ENCODE measurements around the gene IP6K2.
"Not testable (repeated sequence)": the region's sequence is repeated elsewhere in the genome, so short reads cannot be mapped to it uniquely, and the experiment has no call there.

IP6K2 gene

DNA sequence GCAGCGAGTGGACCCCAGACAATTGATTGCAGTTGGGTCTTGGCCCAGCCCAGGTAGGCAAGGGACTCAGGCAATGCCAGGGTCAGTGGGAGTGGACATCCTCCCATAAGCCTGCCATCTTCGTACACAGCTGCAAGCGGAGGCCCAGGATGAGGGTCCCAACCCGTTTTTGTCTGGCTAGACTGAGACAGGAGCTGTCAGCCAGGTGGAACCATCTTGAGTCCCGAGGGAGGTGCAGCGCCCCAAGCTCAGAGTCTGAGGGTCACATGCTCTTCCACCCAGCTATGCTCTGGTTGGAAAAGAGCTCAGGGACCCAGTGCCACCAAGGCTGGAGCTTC is 22.6 kb upstream of the IP6K2 start:
- no peak for DNase-seq (ENCODE audit: low read depth)
- TF ChIP-seq, protein P1, sequence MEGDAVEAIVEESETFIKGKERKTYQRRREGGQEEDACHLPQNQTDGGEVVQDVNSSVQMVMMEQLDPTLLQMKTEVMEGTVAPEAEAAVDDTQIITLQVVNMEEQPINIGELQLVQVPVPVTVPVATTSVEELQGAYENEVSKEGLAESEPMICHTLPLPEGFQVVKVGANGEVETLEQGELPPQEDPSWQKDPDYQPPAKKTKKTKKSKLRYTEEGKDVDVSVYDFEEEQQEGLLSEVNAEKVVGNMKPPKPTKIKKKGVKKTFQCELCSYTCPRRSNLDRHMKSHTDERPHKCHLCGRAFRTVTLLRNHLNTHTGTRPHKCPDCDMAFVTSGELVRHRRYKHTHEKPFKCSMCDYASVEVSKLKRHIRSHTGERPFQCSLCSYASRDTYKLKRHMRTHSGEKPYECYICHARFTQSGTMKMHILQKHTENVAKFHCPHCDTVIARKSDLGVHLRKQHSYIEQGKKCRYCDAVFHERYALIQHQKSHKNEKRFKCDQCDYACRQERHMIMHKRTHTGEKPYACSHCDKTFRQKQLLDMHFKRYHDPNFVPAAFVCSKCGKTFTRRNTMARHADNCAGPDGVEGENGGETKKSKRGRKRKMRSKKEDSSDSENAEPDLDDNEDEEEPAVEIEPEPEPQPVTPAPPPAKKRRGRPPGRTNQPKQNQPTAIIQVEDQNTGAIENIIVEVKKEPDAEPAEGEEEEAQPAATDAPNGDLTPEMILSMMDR (IDR thresholded peaks at IDR 0.05; ENCODE audit: low read depth, low read length, missing control alignments): no peak
- H3K4me3 ChIP-seq (ENCODE audit: low read depth, low read length): no peak overlapping the region

DNA sequence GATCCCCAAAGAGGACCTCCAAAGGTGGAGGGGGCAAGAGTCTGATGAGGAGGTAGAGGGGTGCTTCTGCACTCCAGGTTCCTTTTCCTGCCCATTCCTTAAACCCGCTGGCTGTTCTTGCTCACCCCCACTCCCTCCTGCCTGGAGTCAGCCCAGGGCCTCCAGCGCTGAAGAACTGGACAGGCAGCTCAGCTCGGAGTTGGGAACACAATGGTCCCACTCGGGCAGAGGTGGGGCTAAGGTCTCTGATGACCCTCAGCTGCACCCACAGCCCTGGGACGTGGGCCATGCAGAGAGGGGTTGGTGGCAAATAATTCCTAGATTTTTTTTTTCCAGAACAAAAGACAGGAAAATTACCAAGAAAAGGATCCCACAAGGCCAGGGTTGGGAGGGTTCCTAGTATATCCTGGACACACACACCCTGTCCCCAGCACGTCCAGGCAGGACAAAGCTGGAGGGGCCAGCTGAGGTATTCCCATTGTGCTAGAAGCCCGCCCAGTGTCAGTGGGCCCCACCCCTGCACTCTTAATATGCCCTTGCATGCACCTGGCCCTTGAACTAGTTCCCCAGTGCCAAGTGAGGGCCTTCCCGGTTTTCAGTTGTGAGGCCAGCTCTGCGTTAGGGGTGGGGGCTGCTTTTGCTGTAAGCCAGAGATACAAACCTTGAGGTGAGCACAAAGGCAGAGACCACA is 22.1 kb upstream of the IP6K2 start:
- no peak overlapping the region for H3K4me3 ChIP-seq (ENCODE audit: low read depth, low read length)
- TF ChIP-seq, protein P1 (IDR thresholded peaks at IDR 0.05; ENCODE audit: low read depth, low read length, missing control alignments): no peak
- no peak for DNase-seq (ENCODE audit: low read depth)

DNA sequence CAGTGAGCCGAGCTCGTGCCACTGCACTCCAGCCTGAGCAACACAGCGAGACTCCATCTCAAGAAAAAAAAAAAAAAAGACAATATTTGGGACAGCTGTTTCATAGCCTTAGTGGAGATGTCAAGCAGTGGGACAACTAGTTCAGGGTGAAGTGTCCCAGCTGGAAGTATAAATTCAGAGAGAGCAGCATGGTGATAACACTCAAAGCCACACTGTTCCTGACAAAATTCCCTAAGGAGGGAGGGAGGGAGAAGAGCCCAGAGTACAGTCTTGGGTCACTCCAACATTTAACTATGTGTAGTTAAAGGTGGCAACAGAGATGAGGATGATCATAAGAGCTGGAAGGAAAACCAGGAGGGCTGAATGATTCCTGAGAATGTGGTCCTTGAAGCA is 21.1 kb upstream of the IP6K2 start:
- TF ChIP-seq, protein P1 (IDR thresholded peaks at IDR 0.05; ENCODE audit: low read depth, low read length, missing control alignments): no peak
- H3K4me3 ChIP-seq (ENCODE audit: low read depth, low read length): no peak overlapping the region
- DNase-seq (ENCODE audit: low read depth): no peak

DNA sequence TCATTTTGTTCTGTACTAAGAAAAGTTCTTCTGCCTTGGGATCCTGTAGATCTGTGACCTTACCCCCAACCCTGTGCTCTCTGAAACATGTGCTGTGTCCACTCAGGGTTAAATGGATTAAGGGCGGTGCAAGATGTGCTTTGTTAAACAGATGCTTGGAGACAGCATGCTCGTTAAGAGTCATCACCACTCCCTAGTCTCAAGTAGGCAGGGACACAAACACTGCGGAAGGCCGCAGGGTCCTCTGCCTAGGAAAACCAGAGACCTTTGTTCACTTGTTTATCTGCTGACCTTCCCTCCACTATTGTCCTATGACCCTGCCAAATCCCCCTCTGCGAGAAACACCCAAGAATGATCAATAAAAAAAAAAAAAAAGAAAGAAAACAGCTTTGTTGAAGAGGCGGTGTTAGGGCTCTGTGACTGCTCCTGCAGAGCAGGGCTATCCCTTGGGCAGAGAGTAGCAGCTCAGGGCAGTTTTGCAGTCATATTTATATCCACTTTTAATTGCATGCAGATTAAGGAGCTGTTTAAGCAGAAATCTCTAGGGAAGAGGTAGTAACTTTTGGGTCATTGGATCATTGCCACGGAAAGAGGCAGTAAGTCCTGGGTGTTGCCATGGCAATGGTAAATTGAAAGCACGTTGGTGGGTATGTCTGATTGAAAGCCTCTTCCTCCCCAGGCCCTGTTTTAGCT is 18.2 kb upstream of the IP6K2 start:
- not testable (repeated sequence) for DNase-seq (ENCODE audit: low read depth); H3K4me3 ChIP-seq (ENCODE audit: low read depth, low read length)

DNA sequence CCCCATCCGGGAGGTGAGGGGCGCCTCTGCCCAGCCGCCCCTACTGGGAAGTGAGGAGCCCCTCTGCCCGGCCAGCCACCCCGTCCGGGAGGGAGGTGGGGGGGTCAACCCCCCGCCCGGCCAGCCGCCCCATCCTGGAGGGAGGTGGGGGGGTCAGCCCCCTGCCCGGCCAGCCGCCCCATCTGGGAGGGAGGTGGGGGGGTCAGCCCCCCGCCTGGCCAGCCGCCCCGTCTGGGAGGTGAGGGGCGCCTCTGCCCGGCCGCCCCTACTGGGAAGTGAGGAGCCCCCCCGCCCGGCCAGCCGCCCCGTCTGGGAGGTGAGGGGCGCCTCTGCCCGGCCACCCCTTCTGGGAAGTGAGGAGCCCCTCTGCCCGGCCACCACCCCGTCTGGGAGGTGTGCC is 17.5 kb upstream of the IP6K2 start:
- not testable (repeated sequence) for DNase-seq (ENCODE audit: low read depth)

DNA sequence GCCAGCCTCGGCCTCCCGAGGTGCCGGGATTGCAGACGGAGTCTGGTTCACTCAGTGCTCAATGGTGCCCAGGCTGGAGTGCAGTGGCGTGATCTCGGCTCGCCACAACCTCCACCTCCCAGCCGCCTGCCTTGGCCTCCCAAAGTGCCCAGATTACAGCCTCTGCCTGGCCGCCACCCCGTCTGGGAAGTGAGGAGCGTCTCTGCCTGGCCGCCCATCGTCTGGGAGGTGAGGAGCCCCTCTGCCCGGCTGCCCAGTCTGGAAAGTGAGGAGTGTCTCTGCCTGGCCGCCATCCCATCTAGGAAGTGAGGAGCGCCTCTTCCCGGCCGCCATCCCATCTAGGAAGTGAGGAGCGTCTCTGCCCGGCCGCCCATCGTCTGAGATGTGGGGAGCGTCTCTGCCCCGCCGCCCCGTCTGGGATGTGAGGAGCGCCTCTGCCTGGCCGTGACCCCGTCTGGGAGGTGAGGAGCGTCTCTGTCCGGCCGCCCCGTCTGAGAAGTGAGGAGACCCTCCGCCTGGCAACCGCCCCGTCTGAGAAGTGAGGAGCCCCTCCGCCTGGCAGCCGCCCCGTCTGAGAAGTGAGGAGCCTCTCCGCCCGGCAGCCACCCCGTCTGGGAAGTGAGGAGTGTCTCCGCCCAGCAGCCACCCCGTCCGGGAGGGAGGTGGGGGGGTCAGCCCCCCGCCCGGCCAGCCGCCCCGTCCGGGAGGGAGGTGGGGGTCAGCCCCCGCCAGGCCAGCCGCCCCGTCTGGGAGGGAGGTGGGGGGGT is 16.9 kb upstream of the IP6K2 start:
- not testable (repeated sequence) for H3K4me3 ChIP-seq (ENCODE audit: low read depth, low read length); DNase-seq (ENCODE audit: low read depth)

More for the DNA sequence above, 17.5 kb upstream of the IP6K2 start:
- not testable (repeated sequence) for H3K4me3 ChIP-seq (ENCODE audit: low read depth, low read length)

DNA sequence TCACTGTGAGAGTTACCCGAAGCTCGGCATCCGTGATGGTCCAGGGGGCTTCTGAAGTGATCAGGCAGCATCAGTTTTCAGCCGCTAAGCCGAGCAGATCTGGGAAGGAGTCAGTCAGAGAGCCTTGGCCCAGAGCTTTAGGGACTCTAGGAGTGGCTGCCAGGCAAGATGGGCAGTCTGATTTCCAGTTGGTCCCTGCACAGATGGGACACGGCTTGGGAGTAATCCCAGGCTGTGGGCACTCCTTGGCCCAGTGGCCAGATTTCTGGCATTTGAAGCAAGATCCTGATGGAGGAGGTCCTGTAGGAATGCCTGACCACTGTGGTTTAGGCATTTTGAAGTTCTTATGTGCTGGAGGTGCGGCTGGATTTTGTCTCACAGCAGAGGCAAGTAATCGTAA is 10.5 kb upstream of the IP6K2 start:
- no peak for DNase-seq (ENCODE audit: low read depth)
- TF ChIP-seq, protein P1 (IDR thresholded peaks at IDR 0.05; ENCODE audit: low read depth, low read length, missing control alignments): no peak
- H3K4me3 ChIP-seq (ENCODE audit: low read depth, low read length): no peak overlapping the region

DNA sequence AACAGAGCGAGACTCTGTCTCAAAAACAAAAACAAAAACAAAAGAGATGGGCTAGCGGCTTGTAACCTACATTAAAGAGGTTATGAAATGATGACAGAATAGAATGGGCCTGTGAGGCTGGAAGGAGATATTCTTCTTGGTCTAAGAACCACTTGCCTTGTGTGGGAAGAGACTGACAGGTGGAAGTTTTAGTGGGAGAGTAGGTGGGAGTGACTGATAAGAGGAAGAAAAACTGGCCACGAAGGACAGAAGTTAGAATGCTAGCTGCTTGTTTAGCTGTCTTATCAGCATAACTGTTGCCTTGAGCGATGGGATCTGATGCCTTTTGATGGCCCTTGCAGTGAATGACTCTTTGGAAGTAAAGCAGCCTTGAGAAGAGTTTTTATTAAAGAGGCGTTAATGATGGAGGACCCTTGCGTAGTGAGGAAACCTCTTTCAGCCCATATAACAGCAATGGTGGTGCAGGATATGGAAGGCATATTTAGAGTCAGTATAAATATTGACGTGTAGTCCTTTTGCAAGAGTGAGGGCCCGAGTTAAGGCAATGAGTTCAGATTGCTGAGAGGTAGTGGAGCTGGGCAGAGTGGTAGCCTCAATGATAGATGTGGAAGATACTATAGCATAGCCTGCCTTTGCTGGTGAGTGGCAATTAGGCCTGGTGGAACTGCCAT is 8.3 kb upstream of the IP6K2 start:
- not testable (repeated sequence) for DNase-seq (ENCODE audit: low read depth); H3K4me3 ChIP-seq (ENCODE audit: low read depth, low read length)
